GM10266 (cell line): Measurements from ENCODE around the gene NR3C2.

Experiments
- DNase-seq: peaks from one replicate; pipeline ENCODE4 v3.0.0; 2012; ENCODE audit errors: extremely low spot score
- CTCF ChIP-seq: IDR thresholded peaks from 2 replicates; pipeline ENCODE4 v1.5.1; 2012; ENCODE audit warnings: mild to moderate bottlenecking, low read depth; ENCODE audit not compliant: control insufficient read depth, insufficient read depth; ENCODE audit errors: missing control alignments

The NR3C2 gene

DNA sequence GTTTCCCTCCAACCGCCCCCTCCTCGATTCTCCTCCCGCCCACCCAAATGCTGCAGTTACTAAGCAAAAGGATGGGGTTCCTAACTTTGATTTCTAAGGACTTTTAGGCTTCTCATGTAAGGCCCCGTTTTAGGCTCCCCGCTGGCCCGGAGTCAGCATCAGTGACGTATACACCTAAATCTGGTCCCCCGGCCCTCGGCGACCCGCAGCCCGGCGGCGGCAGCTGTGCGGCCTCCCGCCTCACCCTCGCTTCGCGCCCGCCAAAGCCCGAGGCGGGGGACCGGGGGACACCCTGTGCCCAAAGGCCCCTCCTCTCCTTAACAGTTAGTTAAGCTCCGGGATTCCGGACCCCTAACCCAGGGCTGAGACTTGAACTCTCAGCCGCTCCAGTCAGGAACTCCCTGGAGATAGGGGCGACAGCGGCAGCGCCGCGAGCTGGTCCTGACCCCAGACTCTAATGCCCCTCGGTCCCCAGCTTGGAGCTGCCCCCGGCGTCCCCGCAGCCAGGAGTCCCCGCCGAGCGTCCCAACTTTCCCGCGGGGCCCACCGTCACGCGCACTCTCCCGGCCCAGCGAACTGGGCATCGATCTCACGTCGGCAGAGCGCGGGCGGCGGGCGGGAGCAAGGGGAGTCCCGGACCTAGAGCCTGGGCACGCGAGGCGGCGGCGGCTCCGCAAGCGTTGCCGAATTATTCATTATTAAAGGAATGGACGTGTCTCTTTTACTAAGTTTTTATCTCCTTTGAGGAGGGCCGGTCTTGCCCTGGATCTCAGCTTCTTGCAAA, 1.5 kb upstream of the NR3C2 start:
- peak; percentile 24 for DNase-seq
- TF ChIP-seq CTCF: no peak

- no peak for TF ChIP-seq CTCF
- DNase-seq: peak; percentile 51
Observed at GRCh38 chr4:148442832-148443511, 758 bp upstream of the NR3C2 start.

GRCh38 chr4:148441624-148441985, 609 bp downstream of the NR3C2 start:
- DNase-seq: no peak

GRCh38 chr4:148438047-148438446, 4.2 kb downstream of the NR3C2 start:
- TF ChIP-seq CTCF: no peak
- DNase-seq: no peak

More at GRCh38 chr4:148441624-148441985, 609 bp downstream of the NR3C2 start:
- no peak for TF ChIP-seq CTCF

- DNase-seq: no peak
Observed at GRCh38 chr4:148437439-148437838, 4.8 kb downstream of the NR3C2 start.

DNA sequence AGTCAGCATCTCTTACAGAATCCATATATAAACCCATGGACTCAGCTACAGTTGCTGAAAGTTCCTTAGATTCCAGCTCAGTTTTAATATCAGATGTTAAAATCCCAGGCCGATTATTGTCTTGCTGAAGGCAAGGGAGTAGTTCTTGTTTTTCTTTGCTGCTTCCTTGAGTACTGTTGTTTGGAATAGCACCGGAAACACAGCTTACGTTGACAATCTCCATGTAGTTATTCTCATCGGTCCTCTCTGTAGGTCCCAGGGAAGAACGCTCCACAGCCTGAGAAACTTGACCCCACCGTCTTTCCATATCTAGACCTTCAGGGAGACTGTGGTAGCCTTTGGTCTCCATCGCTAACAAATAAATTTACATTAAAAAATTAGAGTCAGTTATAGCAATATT, 5.7 kb downstream of the NR3C2 start:
- no peak for TF ChIP-seq CTCF

More at GRCh38 chr4:148437439-148437838, 4.8 kb downstream of the NR3C2 start:
- TF ChIP-seq CTCF: no peak

More for the DNA sequence above, 5.7 kb downstream of the NR3C2 start:
- no peak for DNase-seq
